ENCODE data around the gene CALY. TPM values are rescaled to one million over a fixed set of nuclear protein-coding genes. Genes with fewer than 3 reads are reported as not detected.

Gene CALY
- total RNA-seq, 2 donors from 2014 or later = 0.98 TPM; not detected in 1

DNA sequence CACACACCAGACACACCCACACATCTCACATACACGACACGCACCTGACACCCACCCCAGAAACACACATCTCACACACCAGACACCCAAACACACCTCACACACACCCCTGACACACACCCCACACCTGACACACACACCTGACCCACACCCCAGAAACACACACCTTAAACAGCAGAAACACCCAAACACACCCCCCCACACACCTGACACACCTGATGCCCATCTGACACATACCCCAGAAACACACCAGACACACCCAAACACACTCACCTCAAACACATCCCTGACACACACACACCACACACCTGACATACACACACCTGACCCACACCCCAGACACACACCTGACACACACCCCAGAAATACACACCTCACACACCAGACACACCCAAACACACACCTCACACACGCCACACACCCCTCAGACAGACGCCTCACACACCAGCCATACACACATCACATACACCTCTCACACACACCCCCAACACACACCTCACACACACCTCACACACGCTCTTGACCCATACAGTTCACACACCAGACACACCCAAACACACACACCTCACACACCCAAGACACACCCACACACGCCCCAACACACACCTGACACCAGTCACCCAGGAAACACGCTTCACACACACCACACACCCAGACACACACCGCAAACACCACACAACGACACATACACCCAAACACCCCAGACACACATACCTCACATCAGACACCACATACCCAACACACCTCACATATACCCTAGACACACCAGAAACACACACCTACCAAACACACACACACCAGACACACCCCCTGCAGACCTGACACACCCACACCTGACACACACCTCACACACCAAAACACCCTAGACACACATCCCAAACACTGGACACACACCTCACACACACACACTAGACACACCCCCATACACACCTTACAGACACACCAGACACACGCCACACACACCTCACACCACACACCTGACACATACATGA is 1.7 kb upstream of the CALY start:
- no peaks in the 10 kb centered on the region for H3K9me3 ChIP-seq
- DNase-seq (ENCODE audit: low spot score) = no peak
- H3K4me3 ChIP-seq = no peak overlapping the region
- no peaks in the 10 kb centered on the region for H3K36me3 ChIP-seq
- TF ChIP-seq CTCF (IDR thresholded peaks at IDR 0.05) = no peak
- peaks cover 29 to 30% of the 10 kb centered on the region in 2 donors for H3K27me3 ChIP-seq
- peaks cover 0 to 24% of the 10 kb centered on the region in 2 donors for H3K4me1 ChIP-seq
- H3K27ac ChIP-seq = no peak overlapping the region

DNA sequence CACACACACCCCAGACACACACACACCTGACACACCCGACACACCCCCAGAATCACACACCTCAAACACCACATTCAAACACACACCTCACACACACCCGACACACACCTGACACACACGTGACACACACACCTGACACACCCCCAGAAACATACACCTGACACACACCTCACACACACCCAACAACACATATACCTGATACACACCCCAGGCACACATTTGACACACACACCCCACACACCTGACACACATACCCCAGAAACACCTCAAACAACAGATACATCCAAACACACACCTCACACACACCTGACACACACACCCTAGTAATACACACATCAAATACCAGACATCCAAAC is 652 bp upstream of the CALY start:
- Histone ChIP-seq H3K4me3 (no peak overlapping the region), H3K9me3 (no peaks in the 10 kb centered on the region), H3K4me1 (peaks cover 0 to 24% of the 10 kb centered on the region in 2 donors), H3K36me3 (no peaks in the 10 kb centered on the region), H3K27me3 (peaks cover 29% of the 10 kb centered on the region in 2 donors), H3K27ac (no peak overlapping the region)
- DNase-seq (ENCODE audit: low spot score) = no peak
- TF ChIP-seq CTCF (IDR thresholded peaks at IDR 0.05) = no peak

DNA sequence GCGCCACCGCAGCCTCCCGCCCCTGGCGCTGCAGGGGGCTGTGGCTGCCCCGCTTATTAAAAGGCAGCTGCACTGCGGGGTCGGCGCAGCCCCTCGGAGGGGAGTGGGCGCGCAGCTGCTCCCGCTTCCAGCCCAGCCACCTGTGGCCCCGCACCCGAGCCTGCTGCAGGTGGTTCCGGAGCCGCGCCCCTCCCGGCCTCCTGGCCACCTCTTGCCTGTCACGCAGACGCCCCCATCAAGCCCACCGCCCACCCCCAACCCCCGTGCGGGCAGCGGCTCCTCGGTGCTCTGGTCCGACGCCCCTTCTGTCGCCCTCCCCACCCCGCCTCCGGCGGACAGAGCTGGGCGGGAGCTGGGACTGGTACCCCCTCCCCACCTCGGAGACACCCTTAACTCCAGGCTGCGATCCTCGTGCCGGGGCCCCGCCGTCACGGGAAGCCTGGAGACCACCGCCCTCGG is 549 bp downstream of the CALY start:
- H3K4me1 ChIP-seq = peaks cover 0 to 24% of the 10 kb centered on the region in 2 donors
- peaks cover 23 to 29% of the 10 kb centered on the region in 2 donors for H3K27me3 ChIP-seq
- H3K36me3 ChIP-seq = no peaks in the 10 kb centered on the region
- H3K27ac ChIP-seq = no peak overlapping the region
- no peak for DNase-seq (ENCODE audit: low spot score)
- H3K9me3 ChIP-seq = no peaks in the 10 kb centered on the region
- H3K4me3 ChIP-seq = peak overlapping the region in 1 of 2 donors; percentile 49
- TF ChIP-seq CTCF (IDR thresholded peaks at IDR 0.05) = no peak

DNA sequence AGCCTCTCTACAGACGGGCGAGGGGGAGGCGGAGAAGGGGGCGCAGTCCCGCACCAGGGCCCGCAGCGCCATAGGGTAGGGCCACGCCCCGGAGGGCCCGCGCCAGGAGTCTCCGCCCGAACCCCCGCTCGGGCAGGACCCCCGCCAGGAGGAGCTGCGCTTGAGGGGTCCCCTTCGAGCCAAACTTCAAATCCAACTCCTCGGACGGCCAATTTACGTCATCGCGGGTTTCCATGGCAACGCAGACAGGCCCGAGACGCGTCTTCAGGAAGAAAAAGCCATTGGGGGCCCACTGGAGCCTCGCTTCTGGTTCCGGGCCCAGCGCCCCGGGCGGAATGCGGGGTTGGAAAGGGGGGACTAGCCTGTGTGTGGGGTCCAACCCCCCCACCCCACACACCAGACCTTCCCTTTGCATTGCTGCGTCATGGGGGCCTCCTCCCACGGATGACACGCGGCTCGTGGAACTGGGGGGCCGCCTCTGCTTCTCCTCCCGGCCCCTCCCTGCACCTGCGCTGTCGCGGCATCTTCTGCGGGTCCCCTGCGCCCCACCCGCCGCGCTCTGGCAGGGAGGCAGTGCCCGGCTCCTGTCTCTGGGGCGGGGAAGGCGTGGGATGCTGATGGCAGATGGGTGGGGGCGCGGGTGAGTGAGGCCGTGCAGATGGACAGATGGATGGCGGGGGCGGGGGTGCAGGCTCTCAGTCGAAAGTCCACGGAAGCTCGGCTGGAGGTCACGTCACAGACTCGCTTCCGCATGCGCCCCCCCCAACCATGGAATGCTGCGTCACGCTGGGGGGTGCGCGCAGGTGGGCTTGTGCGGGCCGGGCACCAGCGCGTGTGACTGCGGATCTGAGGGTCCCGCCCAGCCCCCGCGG is 1.2 kb downstream of the CALY start:
- no peak for TF ChIP-seq CTCF (IDR thresholded peaks at IDR 0.05)
- H3K9me3 ChIP-seq = no peaks in the 10 kb centered on the region
- peak overlapping the region; percentile 19 to 49 for H3K4me3 ChIP-seq
- H3K27me3 ChIP-seq = peaks cover 23 to 29% of the 10 kb centered on the region in 2 donors
- DNase-seq (ENCODE audit: low spot score) = no peak
- peaks cover 0 to 24% of the 10 kb centered on the region in 2 donors for H3K4me1 ChIP-seq
- no peak overlapping the region for H3K27ac ChIP-seq
- H3K36me3 ChIP-seq = no peaks in the 10 kb centered on the region

DNA sequence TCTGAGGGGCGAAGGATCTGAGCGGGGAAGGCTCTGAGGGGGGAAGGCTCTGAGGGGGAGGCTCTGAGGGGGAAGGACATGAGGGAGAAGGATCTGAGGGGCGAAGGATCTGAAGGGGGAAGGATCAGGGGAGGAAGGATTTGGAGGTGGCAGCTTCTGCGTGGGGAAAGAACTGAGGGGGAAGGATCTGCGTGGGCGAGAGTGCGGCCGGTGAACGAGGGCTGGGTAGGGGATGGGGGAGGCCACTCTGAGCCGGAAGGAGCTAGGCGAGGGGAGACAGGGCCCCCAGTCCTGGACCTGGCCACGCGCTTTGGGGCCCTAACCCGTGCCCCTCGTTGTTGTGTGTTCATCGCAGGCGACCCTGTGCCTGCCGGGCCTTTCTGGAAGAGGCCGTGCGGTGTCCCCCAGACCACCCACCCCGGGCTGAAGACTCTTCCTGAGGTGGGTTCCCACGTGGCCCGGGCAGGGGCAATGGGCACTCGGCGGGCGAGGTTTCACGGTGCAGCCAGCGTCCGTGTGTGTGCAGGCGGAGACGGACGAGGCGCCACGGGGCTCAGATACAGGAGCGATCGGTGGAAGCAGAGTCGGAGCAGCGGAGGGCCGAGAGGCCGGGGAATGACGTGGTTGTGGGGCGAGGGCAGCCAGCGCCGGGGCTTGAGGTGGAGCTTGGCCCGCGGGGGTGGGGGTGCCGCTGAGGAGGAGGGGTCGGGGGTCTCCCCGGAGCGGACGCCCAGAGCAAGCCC is 2.0 kb downstream of the CALY start:
- no peak for TF ChIP-seq CTCF (IDR thresholded peaks at IDR 0.05)
- H3K36me3 ChIP-seq = no peaks in the 10 kb centered on the region
- no peak overlapping the region for H3K27ac ChIP-seq
- no peak for DNase-seq (ENCODE audit: low spot score)
- H3K27me3 ChIP-seq = peaks cover 23 to 29% of the 10 kb centered on the region in 2 donors
- H3K4me3 ChIP-seq = peak overlapping the region; percentile 19 to 49
- H3K9me3 ChIP-seq = no peaks in the 10 kb centered on the region
- peaks cover 0 to 28% of the 10 kb centered on the region in 2 donors for H3K4me1 ChIP-seq

Data from right atrium auricular region (tissue), 2 donors.